ENCODE results near the gene NR6A1. TPM values are rescaled to one million over a fixed set of nuclear protein-coding genes. Genes with fewer than 3 reads are reported as not detected.

The NR6A1 gene
- total and polyA plus RNA-seq, 12 donors, result 0.29 to 2.0 (median 1.2) TPM

DNA sequence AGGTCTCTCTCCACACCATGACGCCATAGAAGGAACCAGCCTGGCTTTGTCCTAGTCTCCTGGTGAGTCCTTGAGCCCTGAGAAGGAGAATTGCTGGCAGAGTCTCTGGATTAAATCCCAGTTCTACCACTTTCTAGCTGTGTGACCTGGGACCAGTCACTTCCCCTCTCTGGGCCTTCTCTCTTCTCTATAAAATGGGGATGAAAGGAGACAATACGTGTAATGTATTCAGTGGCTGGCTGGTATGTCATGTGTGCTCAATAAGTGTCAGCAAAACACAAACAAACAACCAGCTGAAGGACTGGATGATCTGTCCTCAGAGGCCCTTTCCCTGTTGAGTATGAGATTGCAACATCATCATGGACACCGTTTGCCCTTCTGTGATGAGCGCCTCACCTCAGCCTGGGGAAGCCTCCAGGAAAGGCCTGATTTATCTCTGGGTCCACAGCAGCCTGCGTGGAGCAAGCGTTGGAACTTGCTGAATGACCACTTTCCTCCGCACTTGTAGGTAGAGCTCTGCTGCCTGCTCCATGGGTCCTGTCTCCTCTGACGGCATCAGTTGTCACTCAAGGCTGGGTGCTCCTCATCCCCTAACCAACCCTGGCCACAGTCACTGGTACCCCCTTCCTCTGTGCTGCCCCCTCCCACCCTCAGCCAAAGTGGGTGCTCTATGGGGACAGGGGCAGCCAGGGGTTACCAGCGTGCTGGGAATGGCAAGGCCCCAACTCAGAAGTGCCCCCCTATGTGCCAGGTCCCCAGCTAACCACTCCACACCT, 260.3 kb downstream of the NR6A1 start:
- Histone ChIP-seq H3K9me3 (no peaks in the 10 kb centered on the region), H3K27me3 (peaks cover 0 to 10% (median 5%) of the 10 kb centered on the region in 7 donors), H3K27ac (no peak overlapping the region), H3K4me3 (no peak overlapping the region), H3K4me1 (peaks cover 0 to 20% (median 10%) of the 10 kb centered on the region in 9 donors), H3K36me3 (no peaks in the 10 kb centered on the region)
- 87% methylated on average over 9 of the region's 9 CpGs for WGBS, 2 donors
- TF ChIP-seq, protein P1, sequence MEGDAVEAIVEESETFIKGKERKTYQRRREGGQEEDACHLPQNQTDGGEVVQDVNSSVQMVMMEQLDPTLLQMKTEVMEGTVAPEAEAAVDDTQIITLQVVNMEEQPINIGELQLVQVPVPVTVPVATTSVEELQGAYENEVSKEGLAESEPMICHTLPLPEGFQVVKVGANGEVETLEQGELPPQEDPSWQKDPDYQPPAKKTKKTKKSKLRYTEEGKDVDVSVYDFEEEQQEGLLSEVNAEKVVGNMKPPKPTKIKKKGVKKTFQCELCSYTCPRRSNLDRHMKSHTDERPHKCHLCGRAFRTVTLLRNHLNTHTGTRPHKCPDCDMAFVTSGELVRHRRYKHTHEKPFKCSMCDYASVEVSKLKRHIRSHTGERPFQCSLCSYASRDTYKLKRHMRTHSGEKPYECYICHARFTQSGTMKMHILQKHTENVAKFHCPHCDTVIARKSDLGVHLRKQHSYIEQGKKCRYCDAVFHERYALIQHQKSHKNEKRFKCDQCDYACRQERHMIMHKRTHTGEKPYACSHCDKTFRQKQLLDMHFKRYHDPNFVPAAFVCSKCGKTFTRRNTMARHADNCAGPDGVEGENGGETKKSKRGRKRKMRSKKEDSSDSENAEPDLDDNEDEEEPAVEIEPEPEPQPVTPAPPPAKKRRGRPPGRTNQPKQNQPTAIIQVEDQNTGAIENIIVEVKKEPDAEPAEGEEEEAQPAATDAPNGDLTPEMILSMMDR (IDR thresholded peaks at IDR 0.05), result no peak
- intact Hi-C loops (cut with DNase I), result no loop called here
- ATAC-seq (no peak), DNase-seq (no peak)

- H3K4me3 ChIP-seq, result no peak overlapping the region
- TF ChIP-seq, protein P1 (IDR thresholded peaks at IDR 0.05), result no peak
- no peaks in the 10 kb centered on the region for H3K36me3 ChIP-seq
- DNase-seq (no peak), ATAC-seq (no peak)
- intact Hi-C loops (cut with DNase I), result no loop called here
- WGBS, 2 donors, result 83 to 88% methylated on average over 11 of the region's 11 CpGs
- H3K27me3 ChIP-seq, result peaks cover 16 to 36% (median 31%) of the 10 kb centered on the region in 7 donors
- H3K27ac ChIP-seq, result no peak overlapping the region
- peaks cover 0 to 17% (median 11%) of the 10 kb centered on the region in 9 donors for H3K4me1 ChIP-seq
- no peaks in the 10 kb centered on the region for H3K9me3 ChIP-seq
Observed at GRCh38 chr9:124507880-124508423, 263.2 kb downstream of the NR6A1 start.

DNA sequence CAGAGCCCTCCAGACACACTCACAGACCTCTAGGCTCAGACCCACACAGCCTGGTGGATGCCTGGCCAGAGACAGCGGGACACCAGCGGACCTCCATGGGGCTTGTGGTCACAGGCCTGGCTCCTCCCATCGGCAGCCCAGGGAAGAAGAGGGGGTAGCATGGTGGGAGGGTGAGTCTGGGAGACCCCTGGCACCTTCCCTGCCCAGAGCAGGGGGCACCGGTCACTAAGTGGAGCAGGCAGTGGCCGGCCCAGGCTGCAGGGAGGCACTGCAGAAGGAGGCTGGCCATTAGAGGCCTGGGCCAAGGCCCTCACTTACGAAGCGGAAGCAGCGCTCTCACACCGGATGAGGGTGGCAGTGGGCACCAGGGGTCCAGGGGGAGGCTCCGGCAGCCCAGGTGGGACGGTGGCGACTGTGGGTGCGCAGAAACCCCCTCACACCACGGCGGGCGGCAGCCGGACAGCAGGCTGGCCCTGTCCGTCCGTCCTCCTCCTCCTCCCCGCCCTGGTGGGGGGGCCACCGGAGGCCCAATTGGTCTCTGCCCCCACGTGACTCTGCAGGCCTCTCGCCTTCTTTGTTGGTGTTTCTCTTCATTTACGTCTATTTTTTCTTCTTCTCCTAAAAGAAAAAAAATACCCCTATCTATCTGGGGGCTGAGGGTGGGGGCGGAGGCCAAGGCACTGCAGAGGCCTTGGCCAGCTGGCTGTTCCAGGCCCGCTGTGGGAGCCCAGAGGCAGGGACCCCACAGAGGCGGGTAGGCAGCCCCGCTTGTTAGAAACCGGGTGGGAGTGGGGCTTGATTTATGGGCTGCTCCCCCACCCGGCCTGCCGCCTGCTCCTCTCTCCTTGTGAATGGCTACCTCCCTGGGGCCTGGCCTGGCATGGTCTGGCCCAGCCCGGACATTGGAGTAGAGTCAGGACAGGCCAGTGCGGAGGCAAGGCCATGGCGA, 263.9 kb downstream of the NR6A1 start, which contains the start of gene NR5A1:
Gene NR5A1, minus strand, starts transcription at position 469 of the 949 bp plus-strand sequence. CDS start 4,004 bp downstream, outside the sequence.
- H3K36me3 ChIP-seq, result no peaks in the 10 kb centered on the region
- DNase-seq, result no peak
- ATAC-seq, result no peak
- TF ChIP-seq, protein P1 (IDR thresholded peaks at IDR 0.05), result no peak
- WGBS, 2 donors, result 93 to 95% methylated on average over 33 to 34 of the region's 34 CpGs
- no peak within 1 kb of the TSS for H3K27ac ChIP-seq
- intact Hi-C loops (cut with DNase I), result no loop called here
- H3K4me3 ChIP-seq, result no peak within 1 kb of the TSS
- peaks cover 0 to 18% (median 7%) of the 10 kb centered on the region in 9 donors for H3K4me1 ChIP-seq
- peaks cover 23 to 44% (median 39%) of the 10 kb centered on the region in 7 donors for H3K27me3 ChIP-seq
- H3K9me3 ChIP-seq, result no peaks in the 10 kb centered on the region

DNA sequence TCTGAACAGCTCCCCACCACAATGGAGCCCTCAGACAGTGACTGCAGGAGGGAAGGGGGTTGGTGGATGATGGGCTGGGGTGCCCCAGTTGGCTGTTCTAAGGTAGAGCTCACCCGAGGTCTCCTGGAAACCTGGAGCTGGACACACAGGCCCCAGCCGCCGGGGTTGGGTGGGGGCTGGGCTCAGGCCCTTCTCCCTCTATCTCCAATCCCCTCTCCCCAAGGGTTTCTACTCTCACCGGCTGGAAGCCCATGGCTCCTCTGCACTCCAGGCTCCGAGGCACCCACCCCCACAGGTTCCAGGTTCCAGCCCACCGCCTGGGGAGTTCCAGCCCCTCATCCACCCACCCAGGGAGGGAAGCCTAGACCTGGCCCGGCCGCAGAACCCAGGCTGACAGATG, 264.7 kb downstream of the NR6A1 start:
- TF ChIP-seq, protein P1 (IDR thresholded peaks at IDR 0.05), result no peak
- 80 to 89% methylated on average over 8 of the region's 8 CpGs for WGBS, 2 donors
- peaks cover 23 to 51% (median 47%) of the 10 kb centered on the region in 7 donors for H3K27me3 ChIP-seq

More for the DNA sequence above, 264.7 kb downstream of the NR6A1 start:
- ATAC-seq, result no peak
- H3K4me1 ChIP-seq, result peaks cover 0 to 16% (median 7%) of the 10 kb centered on the region in 9 donors
- intact Hi-C loops (cut with DNase I), result no loop called here
- H3K36me3 ChIP-seq, result no peaks in the 10 kb centered on the region
- H3K4me3 ChIP-seq, result no peak overlapping the region
- DNase-seq, result no peak
- no peaks in the 10 kb centered on the region for H3K9me3 ChIP-seq
- no peak overlapping the region for H3K27ac ChIP-seq

Measured in heart right ventricle (tissue), 16 donors.